K562 (cell line): Measurements from ENCODE around the gene NEK4. TPM values are rescaled to one million over a fixed set of nuclear protein-coding genes. Genes with fewer than 3 reads are reported as not detected.

Experiments used
- ATAC-seq: fragments of 200-7000 bp; cut with Tn5 transposase; 3 replicates; pipeline ENCODE4 v1.9.1; 2020; ENCODE audit warnings: moderate library complexity
- BruUV-seq: library from RNA; stranded (reverse); fragments of 400-500 nt; replicated peaks from 2 replicates; lab custom pipeline; 2021; lab: Mats Ljungman, UMichigan
- CTCF ChIA-PET: fragments of 300-600 bp; formaldehyde crosslinking; extraction: SDS; loops from one replicate; lab custom pipeline; 2021; ENCODE audit warnings: low intra/inter-chr PET ratio; lab: Yijun Ruan, JAX
- POLR2A ChIA-PET: fragments of 300-600, 350-650 bp; sonication (Branson Sonifier 250); formaldehyde crosslinking; extraction: SDS; loops from one replicate; lab custom pipeline; 2021; ENCODE audit warnings: antibody characterized with exemption, inconsistent platforms; lab: Yijun Ruan, JAX
- DNase-seq, 4 experiments: peaks; one replicate each; pipeline versions ENCODE4 v3.0.0 to v3.0.0-alpha.2; 2011 to 2018; ENCODE audit warnings: low spot score in 3 of 4, mixed read lengths in 3 of 4; ENCODE audit errors: extremely low read depth in 1 of 4
- FAIRE-seq: peaks from 2 replicates; lab custom pipeline; 2011; peaks lifted over from hg19 to GRCh38; lab: Jason Lieb, UNC
- H2AFZ ChIP-seq: 2 replicates; pipeline ENCODE4 v1.6.0; 2011; ENCODE audit warnings: low read depth, low read length, control low read depth, inconsistent platforms
- H3K27ac ChIP-seq: fragments of 200-600 bp; 3 replicates; pipeline ENCODE4 v1.8.0; 2011; ENCODE audit warnings: low read depth, mild to moderate bottlenecking, control low read depth, inconsistent platforms, low read length, moderate library complexity, mixed read lengths; ENCODE audit errors: extremely low read depth
- H3K27me3 ChIP-seq, 2 experiments: fragments of 300-600 bp in 1 of 2; 2 replicates in 1 of 2; 3 replicates in 1 of 2; pipeline versions ENCODE4 v1.6.0 to v1.8.0; 2011; ENCODE audit warnings: inconsistent platforms in 2 of 2, low read length in 2 of 2, mild to moderate bottlenecking in 1 of 2, mixed read lengths in 1 of 2, moderate library complexity in 1 of 2; ENCODE audit not compliant: control insufficient read depth in 2 of 2, insufficient read depth in 2 of 2
- H3K36me3 ChIP-seq: fragments of 300-600 bp; 3 replicates; pipeline ENCODE4 v1.8.0; 2011; ENCODE audit warnings: mild to moderate bottlenecking, low read length, inconsistent platforms; ENCODE audit not compliant: control insufficient read depth, insufficient read depth
- H3K4me1 ChIP-seq, 2 experiments: fragments of 200-600 bp in 1 of 2; replicated peaks in 1 of 2; 2 replicates in 1 of 2; 3 replicates in 1 of 2; pipeline versions ENCODE4 v1.5.1 to v1.8.0; 2011; ENCODE audit warnings: inconsistent platforms in 2 of 2, low read length in 2 of 2, mild to moderate bottlenecking in 1 of 2, mixed read lengths in 1 of 2, moderate library complexity in 1 of 2; ENCODE audit not compliant: control insufficient read depth in 2 of 2, insufficient read depth in 2 of 2
- H3K4me2 ChIP-seq: 2 replicates; pipeline ENCODE4 v1.6.1; 2011; ENCODE audit warnings: low read length, control low read depth, inconsistent platforms, mixed read lengths; ENCODE audit not compliant: insufficient read depth
- H3K4me3 ChIP-seq: fragments of 200-600 bp; sonication (generic), shearing (Covaris generic); 2 replicates; pipeline ENCODE4 v1.5.1; 2016; ENCODE audit warnings: control low read depth, inconsistent platforms
- H3K79me2 ChIP-seq: fragments of 200-600 bp; 3 replicates; pipeline ENCODE4 v1.8.0; 2011; ENCODE audit warnings: low read length, inconsistent platforms; ENCODE audit not compliant: control insufficient read depth, insufficient read depth
- H3K9ac ChIP-seq, 2 experiments: 2 replicates each; pipeline versions ENCODE4 v1.6.0 to v1.6.1; 2011; ENCODE audit warnings: low read depth in 2 of 2, low read length in 2 of 2, control low read depth in 1 of 2, inconsistent platforms in 1 of 2, mild to moderate bottlenecking in 1 of 2, mixed read lengths in 1 of 2; ENCODE audit not compliant: insufficient read depth in 1 of 2
- H3K9me1 ChIP-seq: one replicate; pipeline ENCODE4 v1.6.0; 2011; ENCODE audit warnings: inconsistent platforms, mild to moderate bottlenecking, low read length, moderate library complexity; ENCODE audit not compliant: control insufficient read depth, insufficient read depth
- H3K9me3 ChIP-seq: replicated peaks from 2 replicates; pipeline ENCODE4 v1.5.1; 2011; ENCODE audit warnings: low read depth, low read length, inconsistent platforms; ENCODE audit not compliant: control insufficient read depth, insufficient read depth
- H4K20me1 ChIP-seq: replicated peaks from 2 replicates; pipeline ENCODE4 v1.6.1; 2011; ENCODE audit warnings: low read length, inconsistent platforms, mixed read lengths; ENCODE audit not compliant: control insufficient read depth, insufficient read depth
- ASH1L ChIP-seq: fragments of 450-650 bp; IDR thresholded peaks from 2 replicates; pipeline ENCODE4 v1.6.1; 2018; ENCODE audit warnings: borderline replicate concordance, mild to moderate bottlenecking, low read depth; ENCODE audit not compliant: partially characterized antibody
- CBX3 ChIP-seq, 2 experiments: IDR thresholded peaks; 1 replicate in 1 of 2; 2 replicates in 1 of 2; pipeline ENCODE4 v1.6.1; 2012; ENCODE audit warnings: inconsistent platforms in 2 of 2, low read length in 2 of 2, borderline replicate concordance in 1 of 2, control low read depth in 1 of 2
- TFAM ChIP-seq: fragments of 250-450 bp; sonication (Bioruptor Pico); conservative IDR thresholded peaks from 2 replicates; pipeline ENCODE4 v1.5.0; 2021; ENCODE audit warnings: mild to moderate bottlenecking, moderate library complexity
- ZNF644 ChIP-seq: fragments of 200-800 bp; sonication (Bioruptor generic); IDR thresholded peaks from 2 replicates; pipeline ENCODE4 v1.6.1; 2016; ENCODE audit warnings: low read depth, missing genetic modification characterization, missing compliant biosample characterization
- WGBS: fragments of 100-300 bp; shearing (Covaris generic); methylation state at CpG from one replicate; pipeline ENCODE4 v1.1.6; 2016; ENCODE audit warnings: low coverage, mixed read lengths; ENCODE audit not compliant: insufficient coverage; ENCODE audit errors: missing lambda C conversion rate; 5-methylcytosine and 5-hydroxymethylcytosine counted together
- in situ Hi-C: fragments of 300-500 bp; cut with MboI; formaldehyde crosslinking; loops from 4 replicates; pipeline ENCODE4 v1.15.0; 2018; ENCODE audit warnings: inconsistent platforms, mixed read lengths
- intact Hi-C: fragments of 100-400 bp; cut with micrococcal nuclease; formaldehyde crosslinking; loops from 2 replicates; pipeline ENCODE4 v1.14.2; 2022
- polyA plus RNA-seq, 8 experiments: library from polyadenylated mRNA; depleted of rRNA in 4 of 8; stranded (reverse) in 5 of 8; unstranded in 3 of 8; fragments of >200 nt; fragmentation: Nextera tagmentation in 2 of 8; fragmentation: Illumina TruSeq in 1 of 8; extraction: Ambion mirVana in 2 of 8; extraction: Trizol in 1 of 8; gene quantifications; 2 replicates each; pipeline versions ENCODE4 v1.2.1 to v1.2.3, GENCODE V29; 2011 to 2014; ENCODE audit warnings: inconsistent platforms in 1 of 8, missing spikeins in 1 of 8
- total RNA-seq, 7 experiments: library from RNA; depleted of rRNA in 6 of 7; stranded (reverse); fragments of >200 nt in 6 of 7; fragmentation: Illumina TruSeq in 2 of 7; extraction: Trizol in 2 of 7; gene quantifications; 2 replicates each; pipeline versions ENCODE4 v1.2.1 to v1.2.3, GENCODE V29; 2011 to 2021; ENCODE audit warnings: low replicate concordance in 1 of 7
- TF ChIP-seq, protein P1 (sequence below), 2 experiments: IDR thresholded peaks in 1 of 2; conservative IDR thresholded peaks in 1 of 2; 2 replicates each; pipeline ENCODE4 v1.6.1; 2016; ENCODE audit warnings: low read depth in 2 of 2, mild to moderate bottlenecking in 1 of 2, missing compliant biosample characterization in 1 of 2, missing genetic modification characterization in 1 of 2, moderate library complexity in 1 of 2

Gene NEK4
- total and polyA plus RNA-seq, 9 of the 15 experiments (the other 6 are each of a cell fraction or from before 2014, with no cell fraction given) = 5.8 to 23.1 (median 16.6) TPM

- in situ Hi-C loops (no loop called here), intact Hi-C loops (no loop called here)
- BruUV-seq = no TSS peak
- ATAC-seq (no peak), FAIRE-seq (no peak), DNase-seq (no peak)
- ChIA-PET CTCF (no interaction called here), POLR2A (interaction anchor here (0.6 to 1.8 kb wide), 2 partner anchors 11 to 13 kb away, joined by 3 to 4 read pairs; no protein-coding TSS in a partner anchor)
- Histone ChIP-seq H2AFZ (no peak overlapping the region), H3K79me2 (no peaks in the 10 kb centered on the region), H3K4me1 (peaks cover 0 to 11% of the 10 kb centered on the region in 2 experiments; a peak in 2 of 5 replicates), H3K9ac (no peak overlapping the region), H3K4me2 (no peak overlapping the region), H3K9me3 (no peaks in the 10 kb centered on the region), H3K27me3 (peaks cover 0 to 42% of the 10 kb centered on the region in 2 experiments; a peak in 3 of 5 replicates), H3K9me1 (no peaks in the 10 kb centered on the region), H3K27ac (no peak overlapping the region), H3K4me3 (no peak overlapping the region), H4K20me1 (no peaks in the 10 kb centered on the region; the same call in 1 of the 2 replicates), H3K36me3 (no peaks in the 10 kb centered on the region)
- WGBS = 7% methylated on average over 2 of the region's 2 CpGs
- TF ChIP-seq ZNF644 (tag) = no peak
- no peak for TF ChIP-seq TFAM (CRISPR knock-in tag)
- TF ChIP-seq, protein P1, sequence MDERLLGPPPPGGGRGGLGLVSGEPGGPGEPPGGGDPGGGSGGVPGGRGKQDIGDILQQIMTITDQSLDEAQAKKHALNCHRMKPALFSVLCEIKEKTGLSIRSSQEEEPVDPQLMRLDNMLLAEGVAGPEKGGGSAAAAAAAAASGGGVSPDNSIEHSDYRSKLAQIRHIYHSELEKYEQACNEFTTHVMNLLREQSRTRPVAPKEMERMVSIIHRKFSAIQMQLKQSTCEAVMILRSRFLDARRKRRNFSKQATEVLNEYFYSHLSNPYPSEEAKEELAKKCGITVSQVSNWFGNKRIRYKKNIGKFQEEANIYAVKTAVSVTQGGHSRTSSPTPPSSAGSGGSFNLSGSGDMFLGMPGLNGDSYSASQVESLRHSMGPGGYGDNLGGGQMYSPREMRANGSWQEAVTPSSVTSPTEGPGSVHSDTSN (CRISPR knock-in tag; IDR thresholded peaks at IDR 0.05; ENCODE audit: low read depth) = no peak
- TF ChIP-seq, protein P1 (tag; conservative IDR thresholded peaks at IDR 0.05; ENCODE audit: low read depth) = no peak
- TF ChIP-seq CBX3 (IDR thresholded peaks at IDR 0.05; ENCODE audit: borderline replicate concordance in 1 of 2, low read length in 2 of 2) = no peak
- TF ChIP-seq ASH1L = no peak
Measured at GRCh38 chr3:52819936-52820335, 49.2 kb upstream of the NEK4 start.
